Limb (tissue), 2 donors: ENCODE results near the gene CD44.

Source experiments
- DNase-seq, 2 donors: peaks; one replicate each; pipeline ENCODE4 v3.0.0-alpha.2; 2016; ENCODE audit errors: extremely low spot score in 2 of 2

The CD44 gene

DNA sequence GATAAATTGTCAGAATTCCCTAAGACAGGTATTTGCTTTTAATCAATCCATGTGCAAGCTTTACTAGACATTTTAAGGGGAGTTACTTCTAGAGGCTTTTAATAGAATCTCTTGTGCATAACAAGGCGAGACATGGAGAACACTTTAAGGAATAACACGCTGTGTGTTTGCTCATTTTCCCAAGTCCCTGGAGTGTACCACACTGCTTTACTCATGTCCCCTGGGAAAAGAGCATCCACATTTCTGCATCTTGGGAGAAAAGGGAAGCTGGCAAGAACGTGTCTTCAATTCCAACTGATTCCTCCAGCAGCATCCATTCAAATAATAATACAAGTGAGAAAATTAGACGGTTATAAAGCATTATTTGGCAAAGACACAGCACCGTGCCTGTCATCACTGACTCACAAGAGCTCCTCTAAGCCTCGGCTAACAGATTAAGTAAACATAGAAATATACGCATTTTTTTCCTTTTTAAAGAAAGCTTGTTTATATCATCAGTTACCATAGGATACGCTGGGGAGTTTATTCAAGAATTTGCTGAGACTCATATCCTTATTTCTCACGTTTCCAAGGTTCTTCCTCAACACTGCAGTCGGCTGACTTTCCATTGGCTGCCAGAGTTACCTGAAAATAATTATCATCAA is 121.5 kb downstream of the CD44 start:
- DNase-seq, result no peak

DNA sequence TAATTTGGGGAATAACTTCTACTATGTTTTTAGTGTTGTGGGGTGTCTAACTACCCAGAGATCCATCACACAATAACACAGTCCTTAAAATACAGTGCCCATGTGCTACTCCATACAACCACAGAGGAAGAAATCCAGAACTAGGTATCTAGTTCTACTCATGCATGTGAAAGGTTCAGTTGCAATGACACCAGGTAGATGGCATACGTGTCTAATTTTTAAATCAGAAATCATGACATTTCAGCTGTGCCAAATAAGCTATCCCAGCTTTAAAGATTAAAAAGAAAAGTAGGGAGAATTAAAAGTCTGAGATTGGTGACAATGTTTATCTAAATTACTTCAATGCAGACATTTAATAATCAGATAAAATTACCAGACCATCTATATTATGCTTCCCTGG is 122.2 kb downstream of the CD44 start:
- DNase-seq, result no peak

DNA sequence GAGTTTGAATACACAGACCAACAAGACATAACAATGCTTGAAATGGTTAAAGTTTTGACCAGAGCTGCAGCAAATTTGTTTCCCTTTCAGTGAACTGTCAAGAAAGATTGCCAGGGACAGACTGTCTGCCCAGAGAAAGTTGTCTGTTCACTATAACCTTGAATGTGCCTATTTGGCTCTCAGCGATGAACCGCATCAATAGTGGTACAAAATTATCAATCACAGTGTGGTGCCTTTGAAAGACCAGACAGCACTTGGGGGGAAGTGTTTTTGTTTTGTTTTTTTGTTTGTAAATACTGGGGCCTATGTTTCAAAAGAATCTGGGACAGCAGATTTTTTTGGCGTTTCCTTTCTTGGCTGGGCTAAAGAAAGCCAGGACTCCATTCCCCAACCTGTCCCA is 123.1 kb downstream of the CD44 start:
- DNase-seq, result no peak

DNA sequence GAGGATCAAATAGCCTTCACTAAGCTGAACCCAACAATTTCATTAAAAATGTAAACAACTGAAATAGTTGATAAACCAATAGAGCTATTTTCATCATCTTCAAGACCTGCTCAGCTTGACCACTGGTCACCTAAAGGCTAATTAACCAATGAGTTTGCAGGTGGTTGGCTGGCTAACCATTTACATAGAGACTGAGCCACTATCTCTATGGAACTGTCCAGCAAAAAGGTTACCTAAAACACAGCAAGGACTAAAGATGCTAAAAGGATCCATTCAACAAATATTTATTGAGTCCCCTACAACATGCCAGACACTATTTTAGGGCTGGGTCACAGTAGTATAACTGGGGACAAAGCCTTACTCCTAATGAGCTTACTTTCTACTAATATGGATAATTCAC is 123.8 kb downstream of the CD44 start:
- DNase-seq, result no peak

DNA sequence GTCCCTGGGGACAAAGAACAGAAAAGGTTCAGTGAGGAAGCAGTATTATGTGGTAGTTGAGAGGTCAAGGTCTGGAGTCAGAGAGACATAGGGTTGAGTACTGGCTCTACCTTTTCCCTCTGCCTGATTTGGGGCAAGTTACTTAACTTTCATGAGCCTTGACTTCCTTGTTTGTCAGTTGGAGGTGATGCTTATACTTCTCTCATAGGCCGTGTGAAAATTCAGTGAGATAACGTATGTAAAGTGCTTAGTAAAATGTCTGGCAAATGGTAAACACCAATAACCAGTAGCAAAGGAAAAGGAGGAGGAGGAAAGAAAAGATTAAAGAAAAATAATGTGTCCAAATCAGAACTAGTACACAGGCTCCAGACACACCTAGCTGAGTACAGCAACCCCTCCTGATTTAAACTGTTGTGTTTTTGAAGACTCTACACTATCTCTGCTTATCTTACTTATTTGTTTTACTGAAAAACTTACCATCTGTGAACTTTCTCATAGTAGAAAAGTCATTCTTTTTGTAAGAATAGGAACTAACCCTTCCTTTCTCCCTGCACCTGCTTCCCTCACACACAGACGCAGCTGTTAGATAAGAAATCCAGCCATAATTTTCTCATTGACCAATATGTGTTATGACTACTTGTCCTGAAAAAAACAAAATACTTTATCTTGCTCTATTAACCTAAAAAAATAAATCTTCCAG is 126.9 kb downstream of the CD44 start:
- no peak for DNase-seq

DNA sequence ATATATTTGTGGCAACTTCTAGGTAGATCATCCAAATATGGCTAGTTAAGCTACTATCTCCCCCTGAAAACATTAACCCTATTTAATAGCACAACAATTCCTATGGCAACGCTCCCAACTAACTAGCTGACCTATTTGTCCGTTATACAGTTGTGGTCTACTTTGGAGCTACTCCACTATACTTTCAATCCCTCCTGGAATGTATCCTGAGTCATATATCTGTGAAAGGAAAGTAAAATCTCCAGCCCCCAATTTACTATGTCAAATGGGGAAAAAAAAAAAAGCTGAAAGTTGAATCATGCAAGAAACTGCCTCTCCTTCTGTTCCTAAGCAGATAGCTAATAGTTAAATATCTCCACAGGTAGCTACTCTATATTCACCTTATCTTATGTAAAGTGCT is 128.5 kb downstream of the CD44 start:
- DNase-seq, result no peak

DNA sequence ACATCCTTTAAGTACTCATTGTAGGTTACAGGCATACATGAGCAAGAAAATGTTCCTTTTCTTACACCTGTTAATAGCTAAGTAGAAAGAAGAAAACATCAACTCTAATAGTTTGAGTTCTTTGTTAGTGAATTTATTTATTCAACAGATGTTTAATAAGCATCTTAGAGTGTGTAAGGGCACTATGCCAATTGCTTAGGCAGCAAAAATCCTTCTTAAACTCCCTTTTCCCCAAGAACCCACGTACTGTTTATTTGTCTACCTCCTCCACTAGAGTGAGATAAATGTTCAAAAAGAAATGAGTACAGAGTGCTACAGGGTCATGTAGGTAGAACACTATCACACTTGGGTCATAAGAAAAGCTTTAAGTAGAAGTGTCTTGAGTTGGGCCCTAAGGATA is 131.4 kb downstream of the CD44 start:
- no peak for DNase-seq

DNA sequence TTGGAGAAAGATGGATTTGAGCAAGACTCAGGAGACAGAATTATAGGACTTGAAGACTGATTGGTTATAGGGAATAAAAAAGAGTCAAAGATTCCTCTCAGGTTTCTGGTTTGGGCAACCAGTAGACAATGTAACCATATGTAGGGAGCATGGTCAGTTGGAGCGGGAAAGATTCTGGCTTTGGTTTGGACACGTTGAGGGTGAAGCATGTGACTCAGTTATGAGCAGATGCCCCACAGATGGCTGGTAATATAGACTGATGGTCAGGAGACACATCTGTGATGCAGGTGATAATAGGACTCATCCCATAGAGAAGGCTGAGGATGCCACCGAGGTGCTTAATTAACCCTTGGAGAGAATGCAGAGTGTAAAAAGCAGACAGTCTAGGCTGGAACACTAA is 132.1 kb downstream of the CD44 start:
- no peak for DNase-seq

DNA sequence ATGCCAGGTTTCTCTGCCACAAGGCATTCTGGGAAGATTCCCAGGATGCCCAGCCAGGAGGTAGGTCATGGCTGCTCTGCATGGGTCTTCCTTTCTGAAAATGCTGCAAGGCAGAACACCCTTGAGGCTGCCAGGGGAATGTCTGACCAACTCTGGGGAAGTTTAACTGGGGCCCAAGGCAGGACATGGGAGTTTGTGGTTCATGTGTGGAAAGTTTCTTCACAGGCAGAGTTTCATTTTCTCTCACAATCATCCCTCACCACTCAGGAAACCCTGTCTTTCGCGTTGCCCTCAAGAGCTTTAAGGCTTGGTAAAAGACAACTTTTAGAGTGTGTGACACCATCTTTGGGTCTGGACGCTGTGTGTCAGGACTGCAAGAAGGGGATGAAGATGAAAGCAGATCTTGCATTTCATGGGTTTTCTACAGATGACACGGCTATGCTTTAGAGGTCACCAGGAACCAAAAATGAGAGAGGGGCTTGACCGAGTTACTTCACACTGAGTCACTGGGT is 133.5 kb downstream of the CD44 start:
- DNase-seq, result no peak

DNA sequence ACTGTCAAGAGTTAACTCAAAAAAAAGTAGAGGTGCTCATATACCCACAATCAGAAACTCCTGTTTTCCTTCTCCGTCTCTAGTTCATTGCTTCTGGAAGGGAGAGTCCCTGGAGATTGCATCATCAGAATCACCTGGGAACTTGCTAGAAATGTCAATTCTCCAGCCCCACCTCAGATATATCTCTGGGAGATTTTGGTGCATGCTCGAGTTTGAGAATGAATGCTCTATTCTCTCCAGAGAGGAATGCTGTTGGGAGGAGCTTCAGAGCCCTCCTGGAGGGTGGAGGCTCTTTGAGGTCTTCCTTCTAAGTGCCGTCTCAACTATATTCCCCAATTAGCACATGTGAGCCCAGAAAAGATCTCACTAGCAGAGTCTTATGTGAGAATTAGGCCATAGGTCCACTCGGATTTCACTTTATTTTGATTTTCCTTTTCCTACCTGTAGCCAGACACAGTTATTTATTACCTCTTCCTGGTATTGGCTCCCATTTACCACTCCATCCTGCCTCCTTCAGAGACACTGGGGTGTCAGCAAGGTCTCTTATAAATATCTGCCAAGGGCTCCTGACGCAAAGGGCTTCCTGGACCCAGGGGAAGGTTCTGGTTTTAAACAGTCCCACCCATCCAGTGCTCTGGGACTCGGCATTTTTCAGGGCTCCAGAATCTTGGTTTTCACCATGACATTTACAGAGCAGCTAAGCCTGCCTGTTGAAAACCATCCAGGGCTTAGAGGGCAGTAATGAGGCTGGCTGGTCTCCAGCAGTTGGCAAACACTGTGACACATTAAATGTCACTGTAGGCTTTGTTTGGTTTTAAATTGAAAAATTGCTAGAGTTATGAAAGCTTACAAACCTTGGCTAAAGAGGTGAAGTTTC is 136.2 kb downstream of the CD44 start:
- DNase-seq, result peak in 1 of 2 donors; percentile 38

DNA sequence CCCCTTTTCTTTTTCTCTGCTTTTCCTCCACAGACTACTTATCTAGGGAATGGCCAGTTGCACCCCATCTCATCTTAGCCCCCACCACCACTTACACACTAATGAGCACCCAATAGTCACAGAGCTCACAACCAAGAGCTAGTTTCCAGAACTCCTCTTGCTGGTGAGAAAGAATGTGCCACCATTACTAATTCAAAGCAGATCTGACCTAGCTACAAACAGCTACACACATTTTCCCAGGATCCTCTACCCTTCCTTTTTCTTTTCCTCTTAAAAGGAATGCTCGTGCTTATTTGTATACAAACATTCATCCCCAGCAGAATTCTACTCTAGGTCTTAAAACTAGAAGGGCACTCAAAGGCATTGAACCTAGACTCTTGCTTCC is 136.8 kb downstream of the CD44 start:
- no peak for DNase-seq

DNA sequence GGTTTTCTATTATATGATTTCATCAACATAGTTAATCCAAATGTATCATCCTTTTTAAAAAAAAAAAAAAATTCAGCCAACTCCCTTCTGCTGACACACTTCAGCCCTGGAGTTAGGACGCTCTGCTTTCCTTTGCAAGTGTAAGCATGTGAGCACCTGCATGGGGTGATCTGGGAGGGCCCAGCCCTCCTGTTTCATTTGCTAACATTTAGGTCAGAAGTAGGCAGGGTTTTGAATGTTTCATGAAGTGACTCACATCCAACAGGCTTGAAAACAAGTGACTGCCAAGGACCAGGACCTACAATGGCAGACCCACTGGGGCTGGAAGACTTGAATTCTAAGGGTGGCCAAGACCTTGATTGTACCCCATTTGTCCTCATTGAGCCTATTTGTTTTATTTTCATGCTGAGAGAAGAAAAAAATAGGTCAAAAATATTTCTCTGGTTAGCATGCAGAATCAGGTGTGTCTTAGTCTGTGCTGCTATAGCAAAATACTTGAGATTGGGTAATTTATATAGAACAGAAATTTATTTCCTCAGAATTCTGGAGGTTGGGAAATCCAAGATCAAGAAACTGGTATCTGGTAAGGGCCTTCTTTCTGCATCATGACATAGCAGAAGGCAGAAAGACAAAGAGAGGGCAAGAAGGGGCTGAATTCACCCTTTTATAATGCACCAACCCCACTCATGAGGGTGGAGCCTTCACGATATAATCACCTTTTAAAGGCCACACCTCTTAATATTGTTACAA is 137.6 kb downstream of the CD44 start:
- no peak for DNase-seq

DNA sequence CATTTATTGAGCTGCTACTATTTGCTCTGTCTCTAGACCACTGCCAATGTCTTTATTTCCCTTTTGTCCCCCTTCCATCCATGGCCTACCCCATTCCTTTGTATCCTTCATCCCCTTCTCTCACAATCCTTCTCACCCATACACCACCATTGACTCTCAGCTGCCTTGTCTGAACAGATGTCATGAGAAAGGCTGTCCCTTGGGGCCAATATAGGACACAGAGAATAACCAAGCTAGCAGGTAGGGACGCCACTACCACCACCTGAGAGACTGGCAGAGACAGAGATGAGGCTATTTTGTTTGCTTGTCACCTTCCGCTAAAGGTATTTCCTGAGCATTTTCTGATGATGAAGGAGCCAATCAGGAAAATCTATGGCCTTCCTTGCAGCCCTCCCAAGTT is 138.9 kb downstream of the CD44 start:
- no peak for DNase-seq

DNA sequence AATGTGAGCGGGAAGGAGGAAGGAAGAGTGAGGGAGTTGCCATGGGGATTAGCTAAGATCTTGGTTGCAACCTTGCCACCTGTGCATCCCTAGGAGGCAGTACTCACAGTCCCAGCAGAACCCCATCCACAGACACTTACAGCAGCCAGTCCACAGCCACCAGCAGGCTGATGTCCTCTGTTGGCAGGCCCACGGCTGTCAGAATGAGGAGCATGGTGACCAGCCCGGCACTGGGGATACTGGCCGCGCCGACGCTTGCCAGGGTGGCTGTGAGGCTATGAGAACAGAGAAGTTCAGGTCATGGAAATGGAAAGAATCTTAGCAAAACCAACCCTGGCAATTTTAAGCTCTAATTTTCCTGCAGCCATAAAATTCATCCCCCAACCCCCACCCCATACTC is 141.8 kb downstream of the CD44 start:
- no peak for DNase-seq

DNA sequence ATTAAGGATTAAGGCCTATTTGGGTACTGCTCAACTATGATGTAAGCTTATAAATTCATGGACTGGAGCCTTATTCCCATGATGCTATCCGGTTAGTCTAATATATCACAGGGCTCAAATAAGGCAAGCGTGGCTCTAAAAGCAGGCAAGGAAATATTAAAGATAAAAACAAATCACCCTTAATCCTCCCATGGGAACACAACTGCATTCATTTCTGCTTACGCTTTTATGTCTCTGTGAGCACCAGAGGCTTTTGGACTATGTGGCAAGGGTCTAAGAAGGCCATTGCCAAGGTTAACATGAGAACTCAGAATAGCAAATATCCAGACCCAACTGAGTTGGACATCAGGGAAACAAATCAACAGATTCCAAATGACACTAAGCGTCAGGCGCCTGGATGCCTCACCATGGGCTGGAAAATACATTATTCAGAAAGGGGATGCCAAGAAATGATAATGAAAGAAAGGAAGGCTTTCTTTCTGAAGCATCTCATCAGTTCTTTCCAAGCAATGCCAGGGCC is 142.3 kb downstream of the CD44 start:
- peak in 1 of 2 donors; percentile 58 for DNase-seq
